Measurements from ENCODE around the gene SDCBP2.

- TF ChIP-seq EZH2 (IDR thresholded peaks at IDR 0.05; ENCODE audit: low read length) (no peak), CTCF (optimal IDR thresholded peaks at IDR 0.05 in 1 of 3, IDR thresholded peaks at IDR 0.05 in 1 of 3, conservative IDR thresholded peaks at IDR 0.05 in 1 of 3; ENCODE audit: extremely low read depth in 1 of 3, insufficient read depth in 2 of 3, low read length in 3 of 3) (no peak)
Observed at GRCh38 chr20:1263853-1264252, 65.1 kb downstream of the SDCBP2 start.

Data from keratinocyte (primary cell).